ENCODE data around the gene PEPD. TPM values are rescaled to one million over a fixed set of nuclear protein-coding genes. Genes with fewer than 3 reads are reported as not detected.

Gene PEPD
- total and polyA plus RNA-seq, 2 donors (not counting 3 experiments of a cell fraction or from before 2014, with no cell fraction given) = 73.7 to 126 TPM

DNA sequence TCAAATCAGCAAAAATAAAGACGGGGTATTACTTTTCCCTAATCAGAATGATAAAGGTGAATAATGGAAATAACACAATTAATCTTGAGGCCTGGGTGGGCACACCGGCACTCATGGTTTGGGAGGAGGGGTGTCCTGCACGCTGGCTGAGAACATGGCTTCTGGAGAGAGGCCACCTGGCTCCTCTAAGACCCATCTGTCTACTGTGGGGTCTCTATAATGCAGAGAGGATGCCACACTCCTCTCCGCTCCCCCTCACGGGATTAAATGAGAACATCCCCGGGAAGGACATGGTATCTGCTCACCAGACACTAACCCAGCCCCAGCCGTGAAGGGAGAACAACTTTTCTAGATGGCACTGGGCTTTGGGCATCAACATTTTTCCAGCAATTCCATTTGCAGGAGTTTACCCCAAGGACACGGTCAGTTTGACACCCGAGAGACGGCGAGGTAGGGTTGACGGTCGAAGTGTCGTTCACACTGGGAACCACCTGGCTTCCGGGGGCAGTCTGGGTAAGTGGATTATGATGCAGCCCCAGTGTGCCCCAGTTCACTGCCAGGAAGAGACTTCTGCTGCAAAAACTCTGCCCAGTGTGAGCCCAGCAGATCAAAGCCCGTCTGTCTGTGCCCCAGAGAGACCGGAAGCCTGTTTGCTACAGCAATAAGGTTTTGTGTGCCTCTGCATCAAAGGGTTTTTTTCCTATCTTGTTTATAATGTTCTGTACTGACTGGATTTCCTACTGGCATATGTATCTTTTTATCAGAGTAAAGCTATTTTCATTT is 91.5 kb downstream of the PEPD start:
- TF ChIP-seq POLR2AphosphoS5 (IDR thresholded peaks at IDR 0.05; ENCODE audit: insufficient read depth, low read depth, low read length) = no peak
- TF ChIP-seq, protein P1, sequence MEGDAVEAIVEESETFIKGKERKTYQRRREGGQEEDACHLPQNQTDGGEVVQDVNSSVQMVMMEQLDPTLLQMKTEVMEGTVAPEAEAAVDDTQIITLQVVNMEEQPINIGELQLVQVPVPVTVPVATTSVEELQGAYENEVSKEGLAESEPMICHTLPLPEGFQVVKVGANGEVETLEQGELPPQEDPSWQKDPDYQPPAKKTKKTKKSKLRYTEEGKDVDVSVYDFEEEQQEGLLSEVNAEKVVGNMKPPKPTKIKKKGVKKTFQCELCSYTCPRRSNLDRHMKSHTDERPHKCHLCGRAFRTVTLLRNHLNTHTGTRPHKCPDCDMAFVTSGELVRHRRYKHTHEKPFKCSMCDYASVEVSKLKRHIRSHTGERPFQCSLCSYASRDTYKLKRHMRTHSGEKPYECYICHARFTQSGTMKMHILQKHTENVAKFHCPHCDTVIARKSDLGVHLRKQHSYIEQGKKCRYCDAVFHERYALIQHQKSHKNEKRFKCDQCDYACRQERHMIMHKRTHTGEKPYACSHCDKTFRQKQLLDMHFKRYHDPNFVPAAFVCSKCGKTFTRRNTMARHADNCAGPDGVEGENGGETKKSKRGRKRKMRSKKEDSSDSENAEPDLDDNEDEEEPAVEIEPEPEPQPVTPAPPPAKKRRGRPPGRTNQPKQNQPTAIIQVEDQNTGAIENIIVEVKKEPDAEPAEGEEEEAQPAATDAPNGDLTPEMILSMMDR (IDR thresholded peaks at IDR 0.05; ENCODE audit: extremely low read depth in 1 of 2, insufficient read depth in 1 of 2, low read depth in 1 of 2, low read length in 2 of 2) = no peak
- no peak for TF ChIP-seq JUN (IDR thresholded peaks at IDR 0.05; ENCODE audit: borderline replicate concordance, insufficient read depth, insufficient read length, low read depth)
- no peak for TF ChIP-seq FOS (IDR thresholded peaks at IDR 0.05; ENCODE audit: borderline replicate concordance, insufficient read depth, low read length)
- no peak for TF ChIP-seq POLR2A (IDR thresholded peaks at IDR 0.05; ENCODE audit: low read depth, low read length)
- no peak for TF ChIP-seq GATA2 (IDR thresholded peaks at IDR 0.05; ENCODE audit: insufficient read depth, insufficient read length, low read depth, low read length)
- TF ChIP-seq EZH2 (IDR thresholded peaks at IDR 0.05; ENCODE audit: borderline replicate concordance, low read depth, low read length, severe bottlenecking) = no peak
- no peak for TF ChIP-seq MYC (IDR thresholded peaks at IDR 0.05; ENCODE audit: low read depth, low read length)
- TF ChIP-seq, protein P2, sequence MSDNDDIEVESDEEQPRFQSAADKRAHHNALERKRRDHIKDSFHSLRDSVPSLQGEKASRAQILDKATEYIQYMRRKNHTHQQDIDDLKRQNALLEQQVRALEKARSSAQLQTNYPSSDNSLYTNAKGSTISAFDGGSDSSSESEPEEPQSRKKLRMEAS (IDR thresholded peaks at IDR 0.05; ENCODE audit: insufficient read depth, insufficient read length) = no peak
- DNase-seq (ENCODE audit: low read depth, low spot score) = no peak
- H4K20me1 ChIP-seq (replicated peaks; ENCODE audit: control insufficient read depth, extremely low read depth, insufficient read depth, low read length) = no peaks in the 10 kb centered on the region
- H3K36me3 ChIP-seq (ENCODE audit: control insufficient read depth in 2 of 2, extremely low read depth in 1 of 2, insufficient read depth in 2 of 2, low read length in 2 of 2) = no peaks in the 10 kb centered on the region
- BruUV-seq (replicated peaks) = no TSS peak
- H3K4me2 ChIP-seq (ENCODE audit: insufficient read depth, low read length) = no peak overlapping the region
- no peak for FAIRE-seq
- no peaks in the 10 kb centered on the region for H3K79me2 ChIP-seq (ENCODE audit: control insufficient read depth, insufficient read depth, low read length)
- H3K4me3 ChIP-seq (replicated peaks in 1 of 3; ENCODE audit: insufficient read depth in 1 of 3, low read depth in 1 of 3, low read length in 3 of 3) = no peak overlapping the region
- H3K27me3 ChIP-seq (ENCODE audit: control insufficient read depth in 2 of 2, insufficient read depth in 2 of 2, low read length in 2 of 2) = no peaks in the 10 kb centered on the region
- H3K9ac ChIP-seq (replicated peaks; ENCODE audit: extremely low read depth, insufficient read depth, low read length) = no peak overlapping the region
- ChIA-PET CTCF (interaction anchor here (0.6 to 4.5 kb wide), 46 partner anchors 10 to 666 kb away, joined by 3 to 284 read pairs (median 4); partner anchors contain the start of gene PEPD), POLR2A (interaction anchor here (0.6 to 1.0 kb wide), 2 partner anchors 92 to 190 kb away, joined by 3 to 7 read pairs; partner anchors contain the start of gene PEPD)
- intact Hi-C loops (cut with micrococcal nuclease) (loop anchor here (1.0 to 10.0 kb wide), 4 partner anchors 91 to 565 kb away; partner anchors contain the start of gene PEPD), dilution Hi-C loops (cut with MboI; ENCODE audit: extremely low pct_ligation_motif_present, low sequenced_read_pairs) (no loop called here)
- H3K9me1 ChIP-seq (replicated peaks; ENCODE audit: control insufficient read depth, extremely low read depth, insufficient read depth, low read length) = no peaks in the 10 kb centered on the region
- no peaks in the 10 kb centered on the region for H3K9me3 ChIP-seq (replicated peaks; ENCODE audit: control insufficient read depth, insufficient read depth, low read length)
- H3K4me1 ChIP-seq (ENCODE audit: control insufficient read depth, extremely low read depth, insufficient read depth, low read length) = peaks cover 3% of the 10 kb centered on the region
- no peak overlapping the region for H3K27ac ChIP-seq (ENCODE audit: insufficient read depth, low read depth, low read length)
- no peak overlapping the region for H2AFZ ChIP-seq (ENCODE audit: low read depth, low read length)
